HG03159 (cell line): ENCODE results near the gene SUPT20HL1.
"Not testable (repeated sequence)": the region's sequence is repeated elsewhere in the genome, so short reads cannot be mapped to it uniquely, and the experiment has no call there.

Source experiments
- ATAC-seq: cut with Tn5 transposase; IDR thresholded peaks from one replicate; pipeline ENCODE4 v1.9.1; 2021; ENCODE audit warnings: mild to moderate bottlenecking, moderate library complexity; ENCODE audit not compliant: unreplicated experiment

SUPT20HL1 gene

GRCh38 chrX:24363432-24364181 lies 3.2 kb downstream of the SUPT20HL1 start:
- ATAC-seq = not testable (repeated sequence)

- no peak for ATAC-seq
These were observed 3.9 kb downstream of the SUPT20HL1 start for GRCh38 chrX:24364326-24364725.

- no peak for ATAC-seq
These were observed 4.6 kb downstream of the SUPT20HL1 start for GRCh38 chrX:24364851-24365538.

- not testable (repeated sequence) for ATAC-seq
These were observed 6.4 kb downstream of the SUPT20HL1 start for GRCh38 chrX:24366762-24367400.

- no peak for ATAC-seq
These were observed 9.4 kb downstream of the SUPT20HL1 start for GRCh38 chrX:24369816-24370215.

GRCh38 chrX:24371391-24371972 lies 11.0 kb downstream of the SUPT20HL1 start:
- ATAC-seq = peak; percentile 87

- no peak for ATAC-seq
These were observed 11.8 kb downstream of the SUPT20HL1 start for GRCh38 chrX:24372021-24372763.

- no peak for ATAC-seq
These were observed 15.2 kb downstream of the SUPT20HL1 start for GRCh38 chrX:24375600-24376131.

GRCh38 chrX:24376403-24376802 lies 16.0 kb downstream of the SUPT20HL1 start:
- no peak for ATAC-seq

GRCh38 chrX:24377195-24377594 lies 16.8 kb downstream of the SUPT20HL1 start:
- no peak for ATAC-seq

- no peak for ATAC-seq
These were observed 17.6 kb downstream of the SUPT20HL1 start for GRCh38 chrX:24377911-24378468.

GRCh38 chrX:24378706-24379105 lies 18.3 kb downstream of the SUPT20HL1 start:
- ATAC-seq = no peak

GRCh38 chrX:24380262-24381187 lies 20.1 kb downstream of the SUPT20HL1 start:
- no peak for ATAC-seq

GRCh38 chrX:24382315-24382714 lies 21.9 kb downstream of the SUPT20HL1 start:
- not testable (repeated sequence) for ATAC-seq

GRCh38 chrX:24387724-24388123 lies 27.3 kb downstream of the SUPT20HL1 start:
- ATAC-seq = no peak

- ATAC-seq = no peak
These were observed 30.9 kb downstream of the SUPT20HL1 start for GRCh38 chrX:24391389-24391788.

GRCh38 chrX:24391843-24392242 lies 31.4 kb downstream of the SUPT20HL1 start:
- ATAC-seq = no peak

- ATAC-seq = no peak
These were observed 32.3 kb downstream of the SUPT20HL1 start for GRCh38 chrX:24392709-24393108.

- peak; percentile 81 for ATAC-seq
These were observed 35.3 kb downstream of the SUPT20HL1 start for GRCh38 chrX:24395775-24396174.
